MM.1S (cell line): ENCODE results near the gene LHPP.

Source experiments
- EZH2 ChIP-seq: fragments of 300-600 bp; sonication (generic); optimal IDR thresholded peaks from 2 replicates; pipeline ENCODE3; 2017; ENCODE audit warnings: low read depth, mild to moderate bottlenecking, antibody characterized with exemption, low read length, mixed read lengths
- EZH2phosphoT487 ChIP-seq: fragments of 300-600 bp; sonication (generic); IDR thresholded peaks from 2 replicates; pipeline ENCODE4 v1.6.1; 2018; ENCODE audit warnings: antibody characterized with exemption, low read length
- TF ChIP-seq, protein P1 (sequence below): fragments of 300-600 bp; sonication (generic); IDR thresholded peaks from 2 replicates; pipeline ENCODE4 v1.5.1; 2016; ENCODE audit warnings: antibody characterized with exemption, low read length, mixed read lengths

- TF ChIP-seq EZH2 (no peak), EZH2phosphoT487 (no peak)
- TF ChIP-seq, protein P1, sequence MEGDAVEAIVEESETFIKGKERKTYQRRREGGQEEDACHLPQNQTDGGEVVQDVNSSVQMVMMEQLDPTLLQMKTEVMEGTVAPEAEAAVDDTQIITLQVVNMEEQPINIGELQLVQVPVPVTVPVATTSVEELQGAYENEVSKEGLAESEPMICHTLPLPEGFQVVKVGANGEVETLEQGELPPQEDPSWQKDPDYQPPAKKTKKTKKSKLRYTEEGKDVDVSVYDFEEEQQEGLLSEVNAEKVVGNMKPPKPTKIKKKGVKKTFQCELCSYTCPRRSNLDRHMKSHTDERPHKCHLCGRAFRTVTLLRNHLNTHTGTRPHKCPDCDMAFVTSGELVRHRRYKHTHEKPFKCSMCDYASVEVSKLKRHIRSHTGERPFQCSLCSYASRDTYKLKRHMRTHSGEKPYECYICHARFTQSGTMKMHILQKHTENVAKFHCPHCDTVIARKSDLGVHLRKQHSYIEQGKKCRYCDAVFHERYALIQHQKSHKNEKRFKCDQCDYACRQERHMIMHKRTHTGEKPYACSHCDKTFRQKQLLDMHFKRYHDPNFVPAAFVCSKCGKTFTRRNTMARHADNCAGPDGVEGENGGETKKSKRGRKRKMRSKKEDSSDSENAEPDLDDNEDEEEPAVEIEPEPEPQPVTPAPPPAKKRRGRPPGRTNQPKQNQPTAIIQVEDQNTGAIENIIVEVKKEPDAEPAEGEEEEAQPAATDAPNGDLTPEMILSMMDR: no peak
Observed at GRCh38 chr10:124472071-124472470, 10.4 kb downstream of the LHPP start.
